Activated CD4-positive, CD25-positive, alpha-beta regulatory T cell treated with anti-CD3 and anti-CD28 coated beads, Interleukin-2, amount 50 U/mL, for 24 hours (primary cell): ENCODE data around the gene MCU.
A peak's percentile ranks its signal among the peaks of the same experiment; 100 is the strongest.

Source experiments
- ATAC-seq, 2 donors: fragments of 150-1000 bp; cut with Tn5 transposase; one replicate each; pipeline ENCODE4 v1.10.0; 2021; ENCODE audit warnings: mild to moderate bottlenecking in 1 of 2, moderate library complexity in 1 of 2

The MCU gene

DNA sequence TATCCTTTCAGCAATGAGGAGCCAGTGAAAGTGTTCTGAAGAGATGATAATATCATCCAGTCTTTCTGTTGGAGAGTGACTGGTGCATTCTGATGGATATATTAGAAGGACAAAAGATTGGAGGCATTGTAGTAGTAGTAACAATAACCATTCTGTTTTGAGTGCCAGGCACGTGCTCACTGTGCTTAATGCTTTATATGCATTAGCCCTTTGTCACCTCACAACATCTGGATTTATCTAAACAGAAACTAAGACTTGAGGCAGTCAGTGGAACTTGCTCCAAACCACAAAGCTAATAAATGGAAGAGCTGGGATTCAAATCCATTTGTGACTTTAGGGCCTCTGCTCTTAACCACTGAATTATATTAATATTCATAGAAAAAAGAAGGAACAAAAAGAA lies 117.1 kb downstream of the MCU start:
- no peak for ATAC-seq

DNA sequence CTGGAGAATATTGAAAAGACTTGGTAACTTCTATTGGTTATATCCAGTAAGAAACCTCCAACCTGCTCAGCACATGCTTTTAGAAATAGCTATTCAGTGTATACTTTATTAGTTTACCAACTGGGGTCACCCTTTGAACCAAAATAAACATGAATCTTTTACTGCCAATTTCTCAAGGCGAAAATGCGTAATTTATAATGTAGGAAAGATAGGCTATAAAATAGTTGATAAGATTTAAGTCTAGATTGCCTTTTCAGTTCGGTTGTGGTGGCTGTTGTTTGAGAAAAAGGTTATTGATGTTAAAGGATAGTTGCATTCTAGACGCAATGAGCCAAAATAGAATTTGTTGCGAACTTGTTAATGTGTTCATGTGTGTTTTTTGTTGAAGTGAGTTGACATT lies 119.0 kb downstream of the MCU start:
- ATAC-seq: no peak

DNA sequence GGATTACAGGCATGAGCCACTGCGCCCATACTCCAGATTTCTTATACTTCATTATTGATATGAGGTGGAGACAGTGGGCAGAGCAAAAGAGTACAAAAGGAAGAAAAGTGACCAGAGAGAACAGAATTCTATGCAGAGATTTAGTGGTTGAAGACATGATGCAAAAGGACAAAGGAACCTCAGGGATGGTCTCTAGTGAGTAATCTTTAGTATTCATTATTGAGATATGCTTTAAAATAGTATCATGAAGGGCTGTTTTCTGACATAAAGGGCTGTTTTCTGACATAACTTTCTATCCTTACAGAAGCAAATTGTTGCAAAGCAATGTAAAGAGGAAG lies 120.4 kb downstream of the MCU start:
- no peak for ATAC-seq

DNA sequence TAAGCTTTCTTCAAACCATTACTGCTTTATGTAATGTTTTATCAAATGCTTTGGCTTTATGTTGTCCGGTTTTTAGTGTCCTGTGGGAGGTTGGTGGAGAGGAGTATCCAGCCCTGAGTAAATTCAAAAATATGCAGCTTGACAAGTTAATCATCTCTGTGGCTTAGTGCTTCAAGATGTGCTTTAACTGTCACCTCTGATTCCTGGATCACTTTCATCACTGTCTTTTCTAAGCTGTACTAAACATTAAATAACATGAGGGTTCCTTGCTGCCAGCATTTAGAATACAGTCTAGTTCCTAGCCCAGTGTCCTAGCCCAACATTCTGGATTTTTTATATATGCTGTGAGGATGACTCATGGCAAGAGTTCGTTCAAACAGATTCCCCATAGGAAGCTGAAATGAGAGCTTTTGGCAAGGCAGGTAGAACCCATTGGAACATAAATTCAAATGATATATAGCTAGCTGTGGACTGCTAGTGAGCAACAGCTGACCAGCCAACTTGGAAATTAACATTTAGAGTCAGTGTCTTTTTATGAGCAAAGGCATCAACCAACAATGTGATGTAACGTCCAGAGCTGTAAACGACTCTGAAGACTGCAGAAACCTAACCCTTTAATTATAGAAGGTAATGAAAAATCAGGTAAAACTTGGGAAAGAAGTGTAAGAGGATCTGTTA lies 120.9 kb downstream of the MCU start:
- no peak for ATAC-seq

DNA sequence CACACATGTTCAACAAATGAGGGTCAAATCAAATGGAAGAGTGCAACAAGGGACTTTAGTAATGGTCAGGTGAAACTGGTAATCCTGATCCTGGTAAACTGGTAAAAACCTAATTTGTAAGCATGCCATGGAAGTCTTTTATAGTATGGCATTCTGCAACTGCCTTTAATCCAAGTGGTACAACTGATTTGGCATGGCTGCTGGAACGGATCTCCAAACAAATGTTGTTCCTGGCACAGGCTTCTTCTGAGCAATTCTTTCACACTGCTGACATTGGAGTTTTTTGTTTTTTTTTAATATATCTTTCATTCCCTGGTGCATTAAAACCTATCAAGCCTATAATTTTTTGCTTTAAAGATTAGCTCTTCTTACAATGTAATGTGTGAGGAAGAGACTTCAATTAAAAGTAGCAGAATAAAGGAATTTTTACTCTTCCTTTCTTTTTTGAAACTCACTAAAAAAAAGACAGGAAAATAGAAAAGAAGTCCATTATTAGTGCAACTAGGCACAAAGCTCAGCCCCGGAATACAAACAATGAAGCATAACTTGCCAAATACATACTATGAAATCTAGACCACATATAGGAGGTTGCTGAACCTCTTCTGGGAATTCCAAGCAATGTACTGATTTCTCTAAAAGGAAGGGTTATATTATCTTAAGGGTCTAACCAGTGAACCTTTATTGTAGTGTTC lies 122.3 kb downstream of the MCU start:
- ATAC-seq: no peak

DNA sequence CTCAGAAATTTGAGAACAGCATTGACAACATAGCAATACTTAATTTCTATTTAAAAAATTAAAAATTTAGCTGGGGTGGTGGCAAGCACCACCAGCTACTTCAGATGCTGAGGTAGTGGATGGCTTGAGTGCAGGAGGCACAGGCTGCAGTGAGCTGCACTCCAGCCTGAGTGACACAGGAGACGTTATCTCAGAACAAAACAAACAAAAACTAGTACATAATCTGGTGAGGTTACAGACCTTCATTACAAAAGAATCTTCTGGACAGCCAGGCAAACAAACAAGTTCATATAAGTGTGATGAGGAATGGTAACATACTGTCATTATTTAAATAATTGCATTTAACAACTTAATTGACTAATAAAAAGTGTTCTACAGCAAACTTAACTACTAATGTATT lies 124.6 kb downstream of the MCU start:
- no peak for ATAC-seq

DNA sequence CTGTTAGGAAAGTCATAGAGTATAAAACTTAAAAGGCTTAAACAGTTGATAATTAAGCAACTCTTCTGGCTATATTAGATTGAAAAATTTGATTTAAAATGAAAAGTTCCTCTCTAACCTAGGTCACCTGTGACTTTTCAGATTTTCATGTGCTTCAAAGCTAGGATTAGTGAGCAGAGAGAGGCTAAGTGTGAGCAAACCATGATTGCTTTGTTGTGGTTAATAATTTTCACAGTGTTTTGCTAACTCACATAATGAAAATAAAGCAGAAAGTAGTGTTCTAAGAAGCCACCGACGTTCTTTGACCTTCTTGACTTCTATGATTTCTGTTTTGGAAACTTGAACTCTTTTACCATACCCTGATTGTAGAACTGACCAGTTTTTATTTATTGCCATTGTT lies 126.1 kb downstream of the MCU start:
- ATAC-seq: no peak

DNA sequence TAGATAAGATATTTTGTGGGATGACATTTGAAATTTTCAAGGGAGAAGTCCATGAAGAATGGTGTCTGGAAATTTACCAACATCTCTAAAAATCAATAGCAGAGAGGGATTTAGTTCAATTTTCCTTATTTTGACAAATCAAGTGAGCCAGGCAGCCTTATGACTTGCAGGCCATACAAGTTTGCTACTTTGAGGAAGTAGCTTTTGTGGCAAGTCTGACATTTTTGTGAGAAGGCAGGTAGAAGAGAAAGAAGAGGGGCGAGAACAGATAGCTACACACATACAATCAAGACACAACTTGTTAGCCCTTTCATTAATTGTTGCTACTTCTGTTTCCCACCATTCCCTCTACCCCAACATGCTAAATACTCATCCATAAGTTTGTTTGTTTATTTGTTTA lies 127.1 kb downstream of the MCU start:
- no peak for ATAC-seq

DNA sequence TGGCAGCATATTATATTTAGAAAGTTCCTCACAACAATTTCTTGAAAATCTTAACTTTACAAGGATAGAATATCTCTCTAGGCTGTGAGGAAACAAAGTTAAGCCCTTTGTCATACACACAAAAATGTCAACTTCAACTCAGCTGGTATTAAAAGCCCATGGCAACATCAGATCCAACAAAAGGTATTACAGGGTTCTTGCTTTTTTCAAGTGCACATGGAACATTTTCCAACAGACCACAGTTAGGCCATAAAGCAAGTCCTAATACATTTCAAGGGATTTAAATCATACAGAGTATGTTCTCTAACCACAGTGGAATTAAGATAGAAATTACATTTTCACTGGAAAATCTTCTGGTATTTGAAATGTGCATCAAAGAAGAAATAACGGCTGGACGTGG lies 129.7 kb downstream of the MCU start:
- no peak for ATAC-seq

DNA sequence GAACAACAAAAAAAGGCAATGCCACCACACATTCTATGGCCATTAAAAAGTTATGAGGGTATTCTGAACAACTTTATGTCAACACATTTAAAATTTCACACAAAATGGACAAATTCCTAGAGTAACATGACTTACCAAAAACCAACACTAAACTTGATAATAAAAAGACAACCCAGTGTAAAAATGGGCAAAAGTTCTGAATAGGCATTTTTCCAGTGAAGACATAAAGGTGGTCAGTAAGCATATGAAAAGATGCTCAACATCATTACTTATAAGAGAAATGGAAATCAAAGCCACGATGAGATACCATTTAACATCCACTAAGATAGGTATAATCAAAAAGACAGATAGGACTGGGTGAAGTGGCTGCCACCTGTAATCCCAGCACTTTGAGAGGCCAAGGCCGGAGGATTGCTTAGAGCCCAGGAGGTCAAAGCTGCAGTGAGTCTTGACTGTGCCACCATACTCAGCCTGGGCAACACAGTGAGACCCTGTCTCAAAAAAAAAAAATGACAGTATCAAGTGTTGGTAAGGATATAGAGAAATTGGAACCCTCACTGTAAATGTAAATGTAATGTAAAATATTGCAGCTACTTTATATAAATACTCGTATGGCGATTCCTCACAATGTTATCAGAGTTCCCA lies 130.5 kb downstream of the MCU start:
- ATAC-seq: no peak

DNA sequence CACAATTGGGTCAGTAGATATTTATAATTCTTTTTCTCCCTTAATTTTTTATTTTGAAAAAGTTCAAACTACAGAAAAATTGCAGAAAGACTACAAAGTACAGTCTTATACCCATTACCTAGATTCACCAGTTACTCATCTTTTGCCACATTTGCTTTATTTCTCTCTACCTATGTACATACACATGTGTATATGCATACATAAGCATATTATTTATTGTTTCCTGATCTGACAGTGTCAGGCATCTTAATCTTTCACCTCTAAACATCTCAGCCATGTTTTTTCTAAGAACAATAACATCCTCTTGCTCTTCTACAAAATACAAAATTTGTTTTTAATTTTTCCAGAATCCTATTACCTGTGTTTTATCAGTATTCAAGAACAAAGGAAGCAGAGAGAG lies 133.2 kb downstream of the MCU start:
- no peak for ATAC-seq

DNA sequence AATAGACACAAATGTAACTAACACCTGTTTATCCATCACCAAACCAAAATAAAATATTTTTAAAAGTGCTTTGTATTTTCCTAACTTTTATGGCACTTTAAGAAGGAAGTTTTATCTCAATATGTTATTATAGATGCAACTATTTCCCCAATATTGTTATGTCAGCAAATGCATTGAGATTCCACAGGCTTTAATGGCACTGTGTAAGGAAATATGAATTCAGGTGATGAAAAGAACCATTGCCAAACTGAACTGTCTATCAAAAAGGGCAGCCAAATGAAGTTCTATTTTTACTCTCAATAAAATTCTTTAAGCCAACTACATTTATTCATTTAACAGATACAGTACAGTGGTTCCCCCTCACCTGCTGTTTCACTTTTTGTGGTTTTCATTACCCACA lies 134.4 kb downstream of the MCU start:
- ATAC-seq: no peak

DNA sequence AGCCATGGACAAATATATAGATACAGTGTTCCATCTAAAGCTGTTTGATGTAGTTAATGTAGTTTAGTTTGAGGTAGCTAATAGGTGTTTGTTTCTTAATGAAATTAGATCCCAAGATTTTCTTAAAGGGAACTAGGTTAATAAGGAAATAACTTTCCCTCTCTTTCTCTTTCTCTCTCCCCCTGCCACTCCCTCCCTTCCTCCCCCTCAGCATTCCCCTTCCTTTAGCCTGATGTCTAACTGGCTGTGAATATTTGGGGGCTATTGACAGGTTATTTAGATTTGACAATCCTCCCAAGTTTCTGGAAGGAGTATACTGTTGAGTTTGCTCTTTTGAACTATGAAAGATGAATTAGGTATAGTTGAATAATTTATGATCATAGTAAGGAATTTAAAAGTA lies 136.4 kb downstream of the MCU start:
- ATAC-seq: no peak

DNA sequence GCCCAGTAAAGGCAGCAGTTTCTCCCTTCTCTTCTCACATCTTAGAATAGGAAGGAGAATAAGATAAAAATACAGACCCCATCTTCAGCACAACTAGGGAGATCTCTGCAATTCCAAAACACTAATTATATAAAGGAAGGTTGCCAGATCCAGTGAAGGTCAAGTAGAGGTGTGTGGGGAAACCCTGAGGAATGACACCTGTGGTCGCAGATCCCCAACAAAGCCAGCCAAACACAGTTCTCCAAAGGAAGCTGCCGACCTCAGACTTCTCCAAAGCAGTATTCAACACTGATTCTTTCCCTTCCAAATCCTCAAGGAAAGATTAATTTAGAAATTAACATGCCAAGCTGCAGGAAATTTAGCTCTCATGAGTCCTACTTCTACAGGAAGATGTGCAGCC lies 138.7 kb downstream of the MCU start:
- no peak for ATAC-seq

DNA sequence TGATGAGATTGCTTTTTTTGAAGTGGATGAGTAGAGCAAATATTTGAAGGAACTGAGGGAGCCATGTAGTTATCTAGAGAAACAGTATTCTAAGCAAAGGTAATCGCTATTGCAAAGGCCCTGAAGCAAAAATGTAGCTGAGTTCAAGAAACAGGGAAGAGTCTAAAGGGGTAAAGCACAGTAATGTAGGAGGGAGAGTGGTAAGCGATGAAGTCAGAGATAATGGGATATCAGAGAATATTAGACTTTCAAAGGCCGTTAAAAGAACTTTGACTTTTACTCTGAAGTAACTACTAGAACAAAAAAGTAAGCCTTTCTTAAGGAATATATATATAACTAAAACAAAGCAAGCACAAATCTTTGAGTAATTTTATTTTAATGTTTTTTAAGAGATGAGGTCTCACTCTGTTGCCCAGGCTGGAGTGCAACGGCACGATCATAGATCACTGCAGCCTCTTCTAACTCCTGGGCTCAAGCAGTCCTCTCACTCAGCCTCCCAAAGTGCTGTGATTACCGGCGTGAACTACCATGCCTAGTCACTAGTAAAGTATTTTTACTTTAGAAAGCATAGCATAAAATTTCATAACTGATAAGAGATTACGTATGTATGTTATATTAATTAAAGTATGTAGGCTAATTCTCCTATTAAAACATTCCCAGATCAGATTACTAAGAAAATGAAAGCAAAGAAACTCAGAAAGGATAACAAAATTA lies 139.9 kb downstream of the MCU start:
- ATAC-seq: no peak

DNA sequence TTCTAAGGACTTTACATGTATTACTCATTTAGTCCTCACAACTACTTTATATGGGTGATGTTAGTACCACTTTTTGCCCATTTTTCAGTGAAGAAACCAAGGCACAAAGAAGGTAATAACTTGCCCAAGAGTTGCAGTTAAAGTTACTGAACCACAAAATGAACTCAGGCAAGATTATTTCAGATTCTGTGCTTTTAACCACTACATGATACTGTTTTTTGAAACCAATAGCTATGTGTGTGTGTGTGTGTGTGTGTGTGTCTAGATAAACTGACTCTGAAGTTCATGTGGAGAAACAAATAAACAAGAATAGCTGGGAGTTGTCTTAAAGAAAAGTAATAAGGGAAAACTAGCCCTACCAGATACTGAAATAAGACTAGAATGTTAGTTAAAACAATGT lies 140.8 kb downstream of the MCU start:
- ATAC-seq: no peak

DNA sequence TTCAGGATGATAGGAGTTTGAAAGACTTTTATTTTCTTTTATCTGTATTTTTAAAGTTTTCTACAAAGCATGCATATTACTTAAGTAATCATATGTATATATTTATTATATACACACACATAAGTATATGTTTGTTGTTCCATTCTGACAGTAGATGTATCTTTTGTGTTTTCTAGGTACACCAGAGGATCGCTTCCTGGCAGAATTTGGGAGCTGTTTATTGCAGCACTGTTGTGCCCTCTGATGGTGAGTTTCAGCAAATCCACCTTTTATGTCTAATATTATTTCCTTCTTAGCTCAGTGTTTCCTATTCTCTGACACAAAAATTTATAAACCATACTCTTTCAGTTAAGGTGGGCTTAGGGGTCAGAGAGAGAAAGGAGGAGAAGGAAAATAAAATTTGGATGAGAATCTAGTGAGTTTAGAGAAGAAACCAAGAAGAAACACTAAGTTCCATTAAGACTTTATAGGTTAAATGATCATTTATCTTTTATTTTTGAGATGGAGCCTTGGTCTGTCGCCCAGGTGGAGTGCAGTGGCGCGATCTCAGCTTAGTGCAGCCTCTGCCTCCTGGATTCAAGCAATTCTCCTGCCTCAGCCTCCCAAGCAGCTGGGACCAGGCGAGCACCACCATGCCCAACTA lies 142.4 kb downstream of the MCU start:
- peak in 1 of 2 donors; percentile 49 for ATAC-seq

DNA sequence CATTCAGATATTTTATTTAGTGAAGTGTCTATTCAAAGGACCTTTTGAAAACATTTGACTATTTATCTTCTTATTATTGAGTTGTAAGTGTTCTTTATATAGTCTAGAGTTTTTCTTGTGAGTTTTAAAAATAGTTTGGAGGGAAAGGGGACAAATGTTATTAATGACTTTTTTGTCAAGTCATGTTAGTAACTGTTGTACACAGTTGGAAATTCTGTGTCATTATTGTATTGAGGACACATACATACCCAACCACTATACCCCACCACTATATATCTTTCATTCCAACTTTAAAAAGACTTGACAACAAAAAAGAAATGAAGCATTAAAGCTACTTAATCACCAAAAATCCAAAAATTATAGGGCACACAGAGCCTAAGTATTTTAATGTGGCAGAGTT lies 148.4 kb downstream of the MCU start:
- ATAC-seq: no peak

DNA sequence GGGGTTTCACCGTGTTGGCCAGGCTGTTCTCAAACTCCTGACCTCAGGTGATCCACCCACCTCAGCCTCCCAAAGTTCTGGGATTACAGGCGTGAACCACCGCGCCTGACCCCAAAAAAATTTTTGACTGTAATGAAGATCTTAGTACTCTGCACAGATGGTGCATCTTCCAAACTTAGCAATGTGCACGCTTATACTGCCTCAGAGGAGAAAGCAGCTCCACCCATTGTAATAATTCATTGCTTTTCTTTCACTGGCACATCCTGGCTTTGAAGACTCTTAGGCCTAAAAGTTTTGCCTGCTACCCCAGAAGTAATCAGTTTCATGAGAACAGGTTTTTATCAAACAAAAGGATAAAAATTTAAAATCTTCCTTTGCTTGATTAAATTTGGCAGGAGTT lies 149.5 kb downstream of the MCU start:
- no peak for ATAC-seq

DNA sequence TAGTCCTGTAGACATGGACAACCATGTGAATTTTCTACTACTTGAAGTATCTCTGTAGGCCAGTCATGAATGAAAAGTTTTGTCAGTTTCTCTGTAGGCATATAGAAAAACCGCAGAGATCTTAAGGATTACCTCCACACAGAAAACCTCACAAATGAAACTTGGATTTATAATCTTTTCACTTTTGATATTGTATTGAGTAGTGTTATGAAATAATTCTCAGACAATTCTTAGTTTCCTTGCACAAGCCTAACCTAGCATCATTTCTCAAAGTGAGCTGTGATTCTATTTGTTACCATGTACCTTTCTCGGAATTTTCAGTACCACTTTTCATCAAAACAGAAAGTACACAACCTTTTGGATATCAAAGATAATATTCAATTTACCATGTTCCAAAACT lies 150.2 kb downstream of the MCU start:
- no peak for ATAC-seq

DNA sequence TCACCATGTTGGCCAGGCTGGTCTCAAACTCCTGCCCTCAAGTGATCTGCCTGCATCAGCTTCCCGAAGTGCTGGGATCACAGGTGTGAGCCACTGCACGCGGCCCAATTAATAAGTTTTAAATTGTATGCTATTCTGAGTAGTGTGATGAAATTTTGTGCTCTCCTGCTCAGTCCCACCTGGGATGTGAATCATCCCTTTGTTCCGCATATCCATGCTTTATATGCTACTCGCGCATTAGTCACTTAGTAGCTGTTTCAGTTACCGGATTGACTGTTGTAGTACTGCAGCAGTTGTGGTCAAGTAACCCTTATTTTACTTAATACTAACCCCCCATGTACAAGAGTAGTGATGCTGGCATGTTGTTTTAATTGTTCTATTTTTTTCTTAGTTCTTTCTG lies 154.3 kb downstream of the MCU start:
- peak in 1 of 2 donors; percentile 35 for ATAC-seq

DNA sequence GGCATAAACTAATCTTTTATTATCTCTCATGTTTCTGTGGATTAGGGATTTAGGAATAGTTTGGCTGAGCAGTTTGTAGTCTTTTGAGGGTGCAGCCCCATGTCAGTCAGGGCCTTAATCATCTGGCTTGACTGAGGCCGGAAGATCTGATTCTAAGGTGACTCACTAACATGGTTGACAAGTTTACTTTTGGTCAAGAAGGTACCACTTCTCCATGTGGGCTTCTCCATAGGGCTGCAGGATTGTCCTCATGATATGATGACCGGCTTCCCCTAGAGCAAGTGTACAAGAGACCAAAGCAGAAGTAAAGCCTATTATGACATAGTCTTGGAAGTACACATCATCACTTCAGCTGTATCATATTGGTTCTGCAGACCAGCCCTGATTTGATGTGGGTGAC lies 155.7 kb downstream of the MCU start:
- no peak for ATAC-seq

DNA sequence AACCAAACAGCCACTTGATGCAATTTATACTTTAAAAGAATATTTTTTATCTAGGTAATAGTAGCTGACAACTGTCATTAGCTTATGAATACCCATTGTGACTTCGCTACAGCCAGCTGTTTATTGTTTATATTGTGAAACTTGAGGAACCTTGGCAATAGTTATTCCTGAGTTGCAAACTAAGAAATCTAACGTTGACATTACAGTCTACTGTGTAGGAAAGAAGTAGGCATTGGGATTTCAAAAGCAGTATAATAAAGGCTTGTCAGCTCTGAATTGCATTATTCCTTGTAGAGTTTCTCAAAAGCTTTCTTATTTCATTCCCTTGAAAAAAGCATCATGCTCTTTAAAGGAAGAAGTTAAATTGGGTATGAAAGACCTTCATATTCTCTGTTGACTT lies 158.9 kb downstream of the MCU start:
- ATAC-seq: no peak
